ENCODE results near the gene XYLB.

- TF ChIP-seq, protein P1, sequence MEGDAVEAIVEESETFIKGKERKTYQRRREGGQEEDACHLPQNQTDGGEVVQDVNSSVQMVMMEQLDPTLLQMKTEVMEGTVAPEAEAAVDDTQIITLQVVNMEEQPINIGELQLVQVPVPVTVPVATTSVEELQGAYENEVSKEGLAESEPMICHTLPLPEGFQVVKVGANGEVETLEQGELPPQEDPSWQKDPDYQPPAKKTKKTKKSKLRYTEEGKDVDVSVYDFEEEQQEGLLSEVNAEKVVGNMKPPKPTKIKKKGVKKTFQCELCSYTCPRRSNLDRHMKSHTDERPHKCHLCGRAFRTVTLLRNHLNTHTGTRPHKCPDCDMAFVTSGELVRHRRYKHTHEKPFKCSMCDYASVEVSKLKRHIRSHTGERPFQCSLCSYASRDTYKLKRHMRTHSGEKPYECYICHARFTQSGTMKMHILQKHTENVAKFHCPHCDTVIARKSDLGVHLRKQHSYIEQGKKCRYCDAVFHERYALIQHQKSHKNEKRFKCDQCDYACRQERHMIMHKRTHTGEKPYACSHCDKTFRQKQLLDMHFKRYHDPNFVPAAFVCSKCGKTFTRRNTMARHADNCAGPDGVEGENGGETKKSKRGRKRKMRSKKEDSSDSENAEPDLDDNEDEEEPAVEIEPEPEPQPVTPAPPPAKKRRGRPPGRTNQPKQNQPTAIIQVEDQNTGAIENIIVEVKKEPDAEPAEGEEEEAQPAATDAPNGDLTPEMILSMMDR (IDR thresholded peaks at IDR 0.05), result no peak
- TF ChIP-seq POLR2A (IDR thresholded peaks at IDR 0.05), result no peak
These were observed 12.2 kb upstream of the XYLB start for GRCh38 chr3:38334142-38335055.
